ENCODE results near the gene ASB13.

ASB13 gene

DNA sequence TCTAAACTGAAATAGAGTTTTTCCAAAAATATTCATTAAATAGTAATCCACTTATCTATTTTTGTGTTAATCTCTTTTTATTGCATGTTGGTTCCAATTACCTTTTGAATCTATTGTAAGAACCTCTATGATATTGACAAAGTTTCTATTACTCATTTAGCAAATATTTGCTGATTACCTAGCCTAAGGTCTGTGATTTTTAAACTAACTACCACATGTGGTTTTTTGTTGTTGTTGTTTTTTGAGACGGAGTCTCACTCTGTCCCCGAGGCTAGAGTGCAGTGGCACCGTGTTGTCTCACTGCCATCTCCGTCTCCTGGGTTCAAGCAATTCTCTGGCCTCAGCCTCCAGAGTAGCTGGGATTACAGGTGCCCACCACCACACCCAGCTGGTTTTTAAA lies 2.0 kb upstream of the ASB13 start:
- no peak for DNase-seq

DNA sequence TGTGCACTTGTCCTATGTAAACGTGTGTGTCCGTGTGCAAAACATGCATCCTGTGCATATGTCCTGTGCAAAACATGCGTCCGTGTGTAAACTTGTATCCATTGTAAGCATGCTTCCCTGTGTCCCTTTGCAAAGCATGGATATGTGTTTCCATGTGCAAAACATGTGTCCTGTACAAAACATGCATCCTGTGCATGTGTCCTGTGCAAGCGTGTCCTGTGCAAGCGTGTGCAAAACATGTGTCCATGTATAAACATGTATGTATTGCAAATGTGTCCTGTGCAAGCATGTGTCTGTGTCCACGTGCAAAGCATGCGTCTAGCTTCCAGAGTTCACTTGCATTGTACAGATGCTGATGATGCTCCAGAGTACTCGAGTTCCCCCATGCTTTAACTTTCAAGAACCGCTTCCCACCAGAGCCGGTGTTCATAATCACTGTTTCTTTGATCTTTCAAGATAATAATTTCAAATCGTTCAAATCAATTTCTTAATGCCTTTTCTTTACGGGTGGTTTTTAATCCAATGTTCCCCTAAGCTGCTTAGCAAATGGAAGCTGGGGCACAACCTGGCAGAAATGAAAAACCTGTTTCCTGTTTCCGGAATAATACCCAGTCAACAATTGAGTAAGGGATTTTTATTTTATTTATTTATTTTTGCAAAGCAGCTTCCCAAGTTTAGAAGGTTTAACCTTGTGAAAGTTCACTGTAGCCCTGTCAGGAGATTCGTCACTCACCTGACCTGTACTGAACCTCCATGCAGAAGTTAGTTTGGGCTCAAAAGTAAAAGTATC lies 641 bp upstream of the ASB13 start:
- DNase-seq, result no peak

DNA sequence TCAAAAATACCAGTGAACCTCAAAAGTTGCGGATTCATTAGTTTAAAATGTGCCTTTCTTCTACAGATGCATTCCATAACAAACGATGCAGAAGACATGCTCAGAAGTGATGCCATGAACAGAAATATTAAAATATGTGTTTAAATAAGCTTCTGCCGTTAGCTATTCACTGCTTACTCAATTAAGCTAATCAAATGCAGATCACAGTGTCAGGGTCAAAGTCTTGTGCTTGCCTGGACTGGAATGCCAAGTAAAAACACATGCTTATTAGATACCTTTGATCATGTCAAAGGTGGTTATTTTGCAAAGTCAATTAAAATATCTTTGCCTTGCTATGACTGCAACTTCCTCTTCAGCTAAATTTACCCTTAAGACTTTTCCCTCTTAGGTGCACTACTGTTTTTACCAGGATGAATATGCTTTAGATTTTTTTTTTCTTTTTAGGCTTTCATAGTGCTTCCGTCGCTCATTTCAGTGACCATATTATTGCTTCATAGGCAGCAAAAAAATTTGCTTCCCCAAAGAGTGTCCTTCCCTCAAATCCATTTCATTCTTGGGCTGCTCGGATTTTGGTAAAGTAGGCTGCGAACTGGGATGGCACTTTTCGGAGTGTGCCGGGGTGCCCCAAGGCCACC lies 905 bp downstream of the ASB13 start:
- DNase-seq, result no peak

DNA sequence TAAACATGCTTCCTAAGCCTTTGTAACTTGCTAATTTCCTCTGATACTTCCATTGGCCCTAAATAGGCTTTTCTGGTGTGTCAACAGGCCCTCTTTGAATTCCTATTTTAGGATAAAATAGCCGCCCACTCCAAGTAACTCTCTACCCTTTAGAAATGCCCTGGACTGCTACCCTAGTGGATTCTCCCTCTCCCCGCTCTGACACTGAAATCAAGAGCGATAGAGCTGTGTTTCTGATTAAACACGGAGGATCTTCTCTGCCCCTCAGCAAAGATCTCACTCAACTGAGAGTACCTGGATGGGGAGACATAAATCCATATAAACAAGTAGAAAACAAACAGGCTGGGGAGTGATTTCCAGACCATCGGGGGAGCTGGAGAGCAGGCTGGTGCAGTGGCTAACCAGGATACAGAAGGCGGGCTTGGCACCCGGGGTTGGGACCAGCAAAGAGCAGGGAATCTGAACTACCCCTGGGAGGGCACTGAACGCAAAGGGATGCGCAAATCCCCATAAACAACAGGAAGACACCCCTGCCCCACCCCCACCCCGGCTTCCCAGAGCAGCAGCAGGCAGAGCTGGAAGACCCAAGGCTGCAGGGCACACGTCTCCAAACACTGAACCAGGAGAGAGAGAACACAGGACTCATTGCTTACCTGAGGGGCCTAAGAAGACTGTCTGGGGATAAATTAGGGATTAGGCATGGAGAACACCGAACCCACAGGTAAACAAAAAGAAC lies 2.5 kb downstream of the ASB13 start:
- DNase-seq, result no peak

DNA sequence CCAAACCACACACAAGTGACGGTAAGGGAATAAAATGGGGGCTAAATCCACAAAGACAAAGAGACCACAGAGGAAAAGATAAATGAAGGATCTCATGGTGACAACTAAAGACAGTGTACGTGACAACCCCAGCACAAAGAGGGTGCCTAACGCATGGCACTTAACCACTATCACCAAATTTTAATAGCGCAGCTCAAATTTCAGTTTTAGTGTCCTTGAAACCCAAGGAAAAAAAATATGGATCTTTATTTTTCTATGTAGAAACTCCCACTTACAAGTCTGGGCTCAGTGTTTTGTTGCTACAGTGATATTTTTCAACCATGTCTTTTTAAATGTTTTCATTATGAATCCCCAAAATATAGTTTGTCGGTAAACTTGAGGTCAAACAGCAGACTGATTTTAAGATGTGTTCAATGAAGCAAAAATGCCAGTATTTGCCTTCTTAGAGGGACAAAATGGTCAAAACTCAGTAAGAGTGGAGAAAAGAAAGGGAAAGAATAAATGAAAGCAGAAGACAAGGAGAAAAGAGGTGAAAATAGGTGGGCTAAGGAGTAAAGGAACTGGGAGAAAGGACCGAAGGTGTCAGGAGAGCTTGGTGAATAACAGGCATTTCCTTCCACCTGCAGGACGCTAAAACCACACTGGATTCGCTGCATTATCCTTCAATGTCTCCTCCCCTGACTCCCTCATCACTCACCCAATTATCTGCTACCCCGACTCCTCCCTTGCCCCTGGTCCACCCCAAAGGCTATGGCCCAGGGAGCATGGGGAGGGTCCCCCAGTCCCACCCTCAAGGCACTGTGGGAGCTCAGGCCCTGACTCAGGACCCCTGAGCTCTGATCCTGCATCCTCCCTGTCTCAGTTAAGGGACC lies 3.5 kb downstream of the ASB13 start:
- DNase-seq, result no peak

DNA sequence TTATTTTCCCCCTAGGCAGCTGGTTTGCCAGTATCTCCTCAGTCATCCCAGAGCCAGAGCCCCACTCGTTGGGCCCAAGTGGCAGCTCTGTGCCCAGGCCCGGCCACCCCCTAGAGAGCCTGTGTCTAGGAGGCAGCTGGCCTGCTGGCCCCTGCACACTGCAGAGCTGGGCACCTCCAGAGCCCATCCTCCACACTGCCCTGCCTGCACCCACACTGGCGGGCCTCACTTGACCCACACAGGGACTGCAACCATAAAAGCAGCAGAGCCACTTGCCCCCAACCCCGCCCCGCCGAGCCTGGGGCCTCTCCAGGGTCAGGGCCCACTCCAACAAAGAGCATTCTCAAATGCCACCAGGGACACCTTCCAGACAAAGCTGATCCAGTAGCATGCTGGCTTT lies 5.4 kb downstream of the ASB13 start:
- DNase-seq, result no peak

DNA sequence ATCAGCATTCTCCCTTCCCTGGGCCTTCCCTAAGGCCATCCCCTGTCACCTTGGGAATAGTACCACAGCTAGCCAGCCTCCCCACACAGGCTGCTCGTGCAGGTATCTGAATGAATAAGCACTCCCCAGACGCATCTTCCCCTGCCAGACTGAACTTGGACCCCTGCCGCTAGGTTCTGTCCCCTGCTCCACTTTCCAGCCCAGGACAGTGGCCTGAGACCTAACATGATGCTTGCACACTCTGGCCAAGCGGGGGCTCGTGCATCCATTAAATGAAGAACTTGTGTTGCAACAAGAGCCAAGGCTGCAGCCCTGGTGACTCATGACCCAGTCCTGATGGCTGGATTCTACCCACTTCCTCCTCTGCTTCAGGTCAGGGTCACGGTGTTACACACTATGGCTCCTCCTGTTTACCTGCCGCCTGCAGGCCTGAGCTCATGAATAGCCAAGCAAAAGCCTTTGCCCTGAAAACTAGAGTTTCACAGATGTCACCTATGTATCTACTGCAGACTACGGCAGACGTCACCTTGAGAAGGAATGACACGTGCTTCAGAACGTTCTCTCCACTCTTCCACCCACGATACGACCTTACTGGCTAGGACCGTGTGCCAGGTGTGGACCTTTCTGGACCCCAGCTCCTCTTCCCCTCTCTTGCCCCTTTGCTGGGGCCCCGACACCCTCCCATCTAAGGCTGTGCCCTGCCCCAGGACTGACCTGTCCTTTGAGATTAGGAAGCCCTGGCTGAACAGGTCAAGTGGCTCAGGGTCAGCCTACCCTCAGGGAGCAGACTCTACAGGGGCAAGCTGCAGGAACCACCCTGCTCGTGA lies 6.5 kb downstream of the ASB13 start:
- no peak for DNase-seq

DNA sequence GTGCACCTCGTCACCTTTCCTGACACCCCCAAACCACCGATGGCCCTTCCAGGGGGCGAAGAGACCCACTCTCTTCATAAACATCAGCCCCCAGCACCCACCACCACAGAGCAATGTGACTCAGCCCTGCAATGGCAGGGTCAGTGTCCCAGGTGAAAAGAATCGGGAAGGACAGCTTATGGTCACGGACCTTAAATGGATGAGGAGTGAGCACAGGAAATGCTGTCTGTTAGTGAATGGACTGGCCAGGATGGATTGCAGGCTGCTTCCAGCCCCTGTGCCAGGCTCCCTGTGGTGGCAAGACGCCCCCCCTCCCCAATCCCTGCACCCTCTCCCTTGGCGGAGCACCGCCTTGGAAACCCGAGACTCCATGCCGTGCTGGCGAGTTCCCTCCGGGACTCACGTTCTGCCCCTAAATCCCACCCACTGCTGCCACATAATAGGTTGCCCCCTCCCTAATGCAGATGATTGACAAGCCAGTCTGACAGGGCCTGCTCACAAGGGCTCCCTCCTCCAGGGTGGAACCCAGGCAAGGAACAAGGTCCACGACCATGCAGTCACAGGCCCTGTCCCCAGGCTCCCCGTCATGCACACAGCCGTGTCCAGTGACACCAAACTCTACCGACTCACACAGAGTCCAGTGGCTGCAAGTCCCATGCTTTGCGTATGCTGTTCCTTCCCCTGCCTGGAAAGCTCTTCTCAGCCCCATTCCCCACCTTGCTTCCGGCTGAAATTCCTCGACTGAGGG lies 7.3 kb downstream of the ASB13 start:
- no peak for DNase-seq

DNA sequence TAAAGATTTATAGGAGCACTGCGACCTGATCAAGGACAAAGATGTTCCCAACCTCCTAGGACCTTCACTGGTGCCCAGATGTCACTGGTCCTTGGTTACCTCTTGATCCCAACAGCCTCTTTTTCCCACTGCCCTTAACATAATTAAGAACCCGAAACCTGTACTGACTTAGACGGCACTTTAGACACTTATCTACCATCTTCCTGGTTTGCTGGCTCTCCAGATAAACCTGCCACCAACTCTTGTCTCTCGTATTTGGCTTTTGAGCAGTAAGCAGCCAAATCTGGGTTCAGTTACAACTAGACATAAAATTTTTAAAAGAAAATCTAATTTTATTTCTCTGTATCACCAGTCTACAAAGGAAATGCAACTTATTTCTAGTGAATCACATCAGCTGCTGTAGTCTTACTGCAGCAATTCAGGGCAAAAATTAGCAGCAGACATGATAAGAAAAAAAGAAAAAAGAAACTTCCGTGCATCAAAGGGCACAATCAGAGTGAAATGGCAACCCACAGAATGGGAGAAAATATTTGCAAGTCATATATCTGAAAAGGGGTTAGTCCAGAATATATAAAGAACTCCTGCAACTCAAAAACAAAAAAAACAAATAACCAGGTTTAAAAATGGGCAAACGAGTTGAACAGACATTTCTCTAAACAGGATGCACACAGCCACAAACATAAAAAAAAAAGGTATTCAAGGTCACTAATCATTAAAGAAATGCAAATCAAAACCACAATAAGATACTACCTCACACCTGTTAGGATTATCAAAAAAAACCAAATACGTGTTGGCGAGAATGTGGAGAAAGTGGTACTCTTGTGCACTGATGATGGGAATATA lies 9.4 kb downstream of the ASB13 start:
- no peak for DNase-seq

DNA sequence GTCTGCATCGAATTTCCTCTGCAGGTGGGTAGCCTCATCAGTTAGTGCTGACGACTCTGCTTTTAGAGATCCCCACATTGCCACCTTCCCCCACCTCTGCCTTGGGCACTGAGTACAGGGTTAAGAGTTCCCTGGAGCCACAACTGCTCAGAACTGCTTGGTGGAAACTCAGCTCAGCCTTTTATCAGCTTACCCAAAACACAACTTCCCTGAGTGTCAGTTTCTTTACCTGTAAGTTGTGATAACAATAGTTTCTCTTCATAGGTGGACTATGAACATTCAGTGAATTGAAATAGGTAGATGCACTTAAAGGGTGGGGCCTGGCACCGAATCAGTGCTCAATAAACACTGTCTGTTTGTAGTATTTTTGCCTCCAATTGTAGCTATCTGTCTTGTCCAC lies 11.3 kb downstream of the ASB13 start:
- DNase-seq, result no peak

DNA sequence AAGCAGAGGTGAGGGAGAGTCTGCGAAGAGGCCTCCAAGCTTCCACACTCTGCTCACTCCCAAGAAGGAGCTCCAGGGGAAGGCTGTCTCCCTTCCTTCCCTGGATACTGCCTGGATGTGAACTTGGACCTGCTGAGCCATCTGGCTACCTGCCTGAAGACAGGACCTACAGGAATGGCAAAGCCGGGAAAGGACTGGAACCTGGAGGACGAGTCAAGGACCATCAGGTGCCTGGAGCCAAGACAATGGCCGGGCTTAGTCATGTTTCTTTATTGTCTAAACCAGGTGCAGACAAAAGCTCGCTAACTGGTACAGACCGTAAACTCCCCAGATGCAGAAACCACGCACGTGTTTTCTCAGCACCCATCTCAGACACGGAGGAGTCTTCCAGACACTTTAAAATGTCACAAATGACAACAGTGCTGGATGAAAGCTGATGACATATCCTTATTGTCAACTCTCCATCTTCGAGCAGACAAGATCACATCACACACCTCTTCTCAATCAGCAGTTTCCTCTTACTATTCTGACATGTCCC lies 12.1 kb downstream of the ASB13 start:
- no peak for DNase-seq

DNA sequence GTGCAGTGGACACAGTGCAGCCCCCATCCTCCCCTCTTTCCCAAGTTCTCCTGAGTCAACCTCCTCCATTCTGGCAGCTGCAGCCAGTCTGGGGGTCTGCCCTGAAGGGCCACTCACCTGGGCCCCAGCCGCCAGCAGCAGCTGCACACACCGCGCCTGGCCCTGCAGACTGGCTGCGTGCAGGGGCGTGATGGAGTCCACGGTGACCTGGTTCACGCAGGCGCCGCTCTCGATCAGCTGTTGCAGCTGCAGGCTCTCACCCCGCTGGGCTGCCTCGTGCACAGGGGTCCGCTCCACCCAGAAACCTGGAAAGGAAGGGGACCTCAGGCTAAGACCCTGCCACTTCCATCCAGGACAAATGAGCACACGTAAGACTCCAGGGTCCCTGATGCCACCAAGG lies 13.6 kb downstream of the ASB13 start:
- no peak for DNase-seq

DNA sequence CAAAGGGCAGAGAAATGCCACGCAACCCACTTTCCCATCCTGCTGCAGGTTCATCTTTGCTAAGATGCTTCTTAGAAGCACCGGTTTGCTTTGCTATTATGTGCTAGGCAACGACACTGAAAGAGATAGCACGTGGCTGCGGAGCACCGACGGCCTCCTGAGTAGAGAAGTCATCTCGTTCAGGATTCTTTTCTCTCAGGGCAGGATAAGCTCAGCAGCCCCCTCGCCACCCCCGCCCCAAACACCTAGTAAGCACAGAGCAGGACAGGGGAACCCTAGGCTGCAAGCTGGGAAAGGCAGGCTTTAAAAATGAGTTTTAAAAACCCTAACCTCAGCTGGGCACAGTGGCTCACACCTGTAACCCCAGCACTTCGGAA lies 15.0 kb downstream of the ASB13 start:
- no peak for DNase-seq

DNA sequence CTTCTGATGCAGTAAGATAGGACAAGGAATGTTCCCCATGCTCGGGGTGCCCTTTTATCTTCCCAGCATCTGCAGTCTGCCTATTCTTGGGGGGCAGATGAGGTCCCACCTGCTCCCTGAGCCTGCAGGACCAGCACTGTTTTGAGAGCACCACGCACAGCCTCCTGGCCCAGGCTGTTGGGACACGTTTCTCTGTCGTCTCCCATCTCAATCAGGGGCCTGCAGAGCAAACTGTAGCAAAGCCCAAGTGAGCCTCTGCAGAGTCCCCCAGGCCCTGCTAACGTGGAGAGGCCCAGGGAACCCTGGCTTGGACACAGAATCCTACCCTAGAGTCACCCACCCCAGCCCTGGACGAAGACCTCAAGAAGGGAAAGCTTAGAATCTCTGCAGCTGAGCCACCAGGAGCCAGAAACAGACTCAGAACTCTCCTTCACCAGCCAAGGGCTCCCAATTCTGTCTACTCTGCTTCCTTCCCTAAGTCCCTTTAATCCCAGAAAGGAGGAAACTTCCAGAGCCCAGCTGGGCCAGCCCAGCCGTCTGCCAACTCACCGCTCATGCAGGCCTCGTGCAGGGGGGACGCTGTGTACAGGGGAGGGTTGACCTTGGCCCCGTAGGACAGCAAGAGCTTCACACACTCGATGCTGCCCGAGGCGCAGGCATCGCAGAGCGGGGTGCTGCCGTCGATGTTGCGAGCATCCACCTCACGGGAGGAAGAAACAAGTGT lies 15.6 kb downstream of the ASB13 start:
- DNase-seq, result no peak

DNA sequence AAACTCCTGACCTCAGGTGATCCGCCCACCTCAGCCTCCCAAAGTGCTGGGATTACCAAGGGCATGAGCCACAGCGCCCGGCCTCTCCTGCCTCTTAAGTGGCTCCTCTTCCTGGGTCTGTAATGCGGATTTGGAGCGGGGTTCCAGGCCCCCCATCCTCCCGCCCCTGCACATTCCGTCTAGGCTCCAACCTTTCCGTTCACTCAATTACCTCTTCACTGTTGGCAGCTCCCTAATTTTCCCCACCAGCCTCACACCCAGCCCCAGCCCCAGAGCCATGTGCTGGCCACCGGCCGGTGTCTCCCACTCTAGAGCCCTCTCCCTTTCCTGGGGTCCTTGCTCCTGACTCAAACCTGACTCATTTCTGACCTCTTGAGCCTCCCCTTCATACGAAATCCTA lies 16.6 kb downstream of the ASB13 start:
- DNase-seq, result no peak

DNA sequence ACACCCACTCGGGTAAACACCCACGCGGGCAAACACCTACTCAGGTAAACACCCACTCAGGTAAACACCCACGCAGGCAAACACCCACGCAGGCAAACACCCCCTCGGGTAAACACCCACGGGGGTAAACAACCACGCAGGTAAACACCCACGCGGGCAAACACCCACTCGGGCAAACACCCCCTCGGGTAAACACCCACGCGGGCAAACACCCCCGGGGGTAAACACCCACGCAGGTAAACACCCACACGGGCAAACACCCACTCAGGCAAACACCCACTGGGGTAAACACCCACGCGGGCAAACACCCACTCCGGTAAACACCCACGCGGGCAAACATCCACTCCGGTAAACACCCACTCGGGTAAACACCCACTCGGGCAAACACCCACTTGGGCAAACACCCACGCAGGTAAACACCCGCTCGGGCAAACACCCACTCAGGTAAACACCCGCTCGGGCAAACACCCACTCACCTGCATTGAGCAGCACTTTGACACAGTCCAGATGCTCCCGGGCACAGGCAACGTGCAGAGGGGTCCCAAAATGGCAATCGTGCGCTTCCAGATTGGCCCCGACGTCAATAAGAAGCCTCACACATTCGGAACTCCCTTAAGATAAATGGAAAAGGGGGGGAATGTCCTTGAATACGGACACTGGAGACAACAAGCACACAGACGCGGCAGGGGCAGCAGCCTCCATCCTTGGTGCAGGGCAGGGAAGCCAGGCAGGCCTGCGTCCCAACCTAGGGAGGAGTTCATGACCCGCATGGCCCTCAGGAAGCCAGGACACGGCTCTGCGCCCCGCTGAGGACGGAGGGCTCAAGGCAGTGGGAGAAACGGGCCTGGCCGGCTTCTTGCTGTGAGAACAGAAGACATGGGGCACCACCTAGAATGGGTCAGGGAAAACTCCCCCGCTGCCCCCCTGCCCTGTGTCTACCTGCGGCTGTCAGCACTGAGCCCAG lies 17.6 kb downstream of the ASB13 start:
- no peak for DNase-seq

DNA sequence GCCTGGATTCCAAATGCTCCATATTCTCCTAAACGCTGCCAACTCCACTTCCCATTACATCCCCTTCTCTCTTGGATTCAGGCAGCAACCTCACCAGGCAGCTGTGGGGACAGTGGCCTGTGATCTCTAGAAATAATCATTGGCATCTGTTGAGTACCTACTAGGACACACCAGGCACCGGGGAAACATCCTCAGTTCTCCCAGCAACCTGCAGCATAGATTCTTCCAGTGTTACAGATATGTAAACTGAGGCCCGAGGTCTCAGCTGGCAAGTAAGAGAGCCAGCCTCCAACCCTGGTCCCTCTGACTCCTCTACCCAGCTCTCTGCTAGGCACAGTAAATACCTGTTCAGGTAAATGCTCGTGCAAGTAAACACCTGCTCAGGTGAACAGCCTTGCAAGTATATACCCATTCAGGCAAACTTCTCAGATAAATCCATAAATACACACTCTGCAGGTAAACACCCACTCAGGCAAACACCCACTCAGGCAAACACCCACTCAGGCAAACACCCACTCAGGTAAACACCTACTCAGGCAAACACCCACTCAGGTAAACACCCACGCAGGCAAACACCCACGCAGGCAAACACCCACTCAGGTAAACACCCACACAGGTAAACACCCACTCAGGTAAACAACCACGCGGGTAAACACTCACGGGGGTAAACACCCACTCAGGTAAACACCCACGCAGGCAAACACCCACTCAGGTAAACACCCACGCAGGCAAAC lies 18.7 kb downstream of the ASB13 start:
- no peak for DNase-seq
